ENCODE data around the gene DCTN4. TPM values are rescaled to one million over a fixed set of nuclear protein-coding genes. Genes with fewer than 3 reads are reported as not detected.

Gene DCTN4
- total and polyA plus RNA-seq, 2 of the 8 experiments (the other 6 are each of a cell fraction or from before 2014, with no cell fraction given) = 20.5 to 42.7 TPM

- H3K27ac ChIP-seq (ENCODE audit: low read depth, low read length) = no peak overlapping the region
- no peak overlapping the region for H2BK20ac ChIP-seq (ENCODE audit: low read length)
- no peaks in the 10 kb centered on the region for H3K9me3 ChIP-seq (ENCODE audit: insufficient read depth in 2 of 2, low read depth in 1 of 2, low read length in 1 of 2)
- peaks cover 0 to 2% of the 10 kb centered on the region in 2 experiments for H4K20me1 ChIP-seq (replicated peaks in 1 of 2; ENCODE audit: control insufficient read depth in 1 of 2, insufficient read depth in 2 of 2, low read length in 2 of 2)
- no peaks in the 10 kb centered on the region for H3K27me3 ChIP-seq (replicated peaks in 1 of 4; ENCODE audit: control insufficient read depth in 3 of 4, extremely low read depth in 1 of 4, insufficient read depth in 3 of 4, low read length in 3 of 4)
- TF ChIP-seq YY1 (IDR thresholded peaks at IDR 0.05; ENCODE audit: low read depth, low read length) (no peak), MAFK (IDR thresholded peaks at IDR 0.05; ENCODE audit: low read depth, low read length) (no peak)
- H2AFZ ChIP-seq (ENCODE audit: low read length) = no peak overlapping the region
- H4K91ac ChIP-seq (replicated peaks; ENCODE audit: insufficient read length, low read length) = no peak overlapping the region
- WGBS, 2 experiments (ENCODE audit: extremely low coverage in 1 of 2, insufficient coverage in 1 of 2, insufficient read length in 1 of 2, insufficient replicate concordance in 2 of 2, low coverage in 1 of 2, low lambda C conversion rate in 2 of 2, missing lambda C conversion rate in 1 of 2) = 81% methylated on average over 12 of the region's 12 CpGs; no CpG with 5 or more reads in 1 of the 2 experiments
- no peak overlapping the region for H3K14ac ChIP-seq (ENCODE audit: insufficient read length)
- no peaks in the 10 kb centered on the region for H3K23me2 ChIP-seq (ENCODE audit: low read depth, low read length)
- ChIA-PET CTCF (ENCODE audit: partially characterized antibody) (interaction anchor here (0.7 to 20.1 kb wide), 3 partner anchors 20 to 175 kb away, joined by 3 to 303 read pairs (median 247); partner anchors contain the start of gene SYNPO), POLR2A (ENCODE audit: partially characterized antibody) (interaction anchor here (0.8 to 3.0 kb wide), 3 partner anchors 36 to 105 kb away, joined by 3 to 9 read pairs (median 3); partner anchors contain the start of gene RBM22)
- H3K4ac ChIP-seq (replicated peaks; ENCODE audit: insufficient read length, low read depth, low read length) = no peak overlapping the region
- H2BK5ac ChIP-seq (ENCODE audit: low read depth, low read length) = no peak overlapping the region
- H4K5ac ChIP-seq (ENCODE audit: insufficient read length, low read depth, low read length) = no peak overlapping the region
- no peak overlapping the region for H3K23ac ChIP-seq (ENCODE audit: insufficient read length)
- H2AK5ac ChIP-seq (ENCODE audit: low read depth, low read length) = no peak overlapping the region
- no peak overlapping the region for H2BK12ac ChIP-seq (ENCODE audit: low read depth, low read length)
- H3K56ac ChIP-seq (replicated peaks; ENCODE audit: insufficient read length, low read depth, low read length) = no peak overlapping the region
- DNase-seq (ENCODE audit: low read depth in 1 of 2, low spot score in 2 of 2) = no peak
- no peak for FAIRE-seq
- H3K79me2 ChIP-seq (ENCODE audit: control insufficient read depth in 1 of 2, insufficient read depth in 2 of 2, low read length in 2 of 2) = no peaks in the 10 kb centered on the region
- no peak overlapping the region for H4K8ac ChIP-seq (ENCODE audit: extremely low read depth, insufficient read depth, low read length)
- no peaks in the 10 kb centered on the region for H3K79me1 ChIP-seq (ENCODE audit: low read depth, low read length)
- no peak overlapping the region for H3K4me3 ChIP-seq (ENCODE audit: extremely low read depth in 1 of 4, insufficient read depth in 2 of 4, low read depth in 3 of 4, low read length in 4 of 4)
- H3K9ac ChIP-seq (replicated peaks in 1 of 4; ENCODE audit: extremely low read depth in 1 of 4, low read depth in 3 of 4, low read length in 3 of 4) = no peak overlapping the region
- H2BK120ac ChIP-seq (replicated peaks; ENCODE audit: low read depth, low read length) = no peak overlapping the region
- no peak overlapping the region for H3K4me2 ChIP-seq (ENCODE audit: insufficient read depth in 1 of 2, low read depth in 2 of 2, low read length in 2 of 2)
- H3K4me1 ChIP-seq (replicated peaks in 1 of 4; ENCODE audit: control insufficient read depth in 3 of 4, insufficient read depth in 4 of 4, low read length in 3 of 4) = peaks cover 0 to 13% (median 2%) of the 10 kb centered on the region in 4 experiments; a peak in 4 of 7 replicates
- no peak overlapping the region for H3K18ac ChIP-seq (ENCODE audit: extremely low read depth, low read length)
- peaks cover 0 to 12% (median 0%) of the 10 kb centered on the region in 4 experiments; a peak in 1 of 8 replicates for H3K36me3 ChIP-seq (ENCODE audit: control insufficient read depth in 2 of 4, insufficient read depth in 4 of 4, low read length in 3 of 4)
- H2BK15ac ChIP-seq (ENCODE audit: low read length) = no peak overlapping the region
These were observed 93.8 kb downstream of the DCTN4 start for GRCh38 chr5:150665044-150665443.

All from H1 (cell line).